HG02571 (cell line): ENCODE measurements around the gene NPDC1.
A peak's percentile ranks its signal among the peaks of the same experiment; 100 is the strongest.

Experiments used
- ATAC-seq: cut with Tn5 transposase; IDR thresholded peaks from one replicate; pipeline ENCODE4 v1.9.1; 2021; ENCODE audit warnings: mild to moderate bottlenecking, moderate library complexity; ENCODE audit not compliant: unreplicated experiment

NPDC1 gene

DNA sequence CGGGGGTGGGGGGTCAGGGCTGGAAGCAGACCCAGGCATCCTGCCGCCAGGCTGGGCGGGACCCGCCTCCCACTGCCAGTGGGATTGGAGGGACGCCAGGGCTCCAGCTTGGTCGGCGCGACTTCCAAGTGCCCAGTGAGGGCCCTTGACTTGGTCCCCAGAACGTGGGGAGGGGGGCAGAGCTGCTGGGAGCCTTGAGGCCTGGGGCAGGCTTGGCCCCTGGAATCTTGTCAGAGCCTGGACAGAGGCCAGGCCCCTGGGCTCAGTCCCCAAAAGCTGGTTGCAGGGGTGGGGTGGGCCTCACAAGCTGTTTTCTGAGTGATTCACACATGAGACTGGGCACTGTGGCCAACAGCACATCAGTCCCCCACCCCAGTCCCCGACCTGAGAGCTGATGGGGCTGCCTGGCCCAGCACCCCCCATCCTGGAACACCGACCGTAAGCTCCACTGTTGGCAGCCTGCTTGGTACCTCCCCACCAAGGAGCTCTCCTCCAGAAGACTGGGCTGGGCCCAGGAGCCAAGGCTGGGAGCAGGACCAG, 50.1 kb downstream of the NPDC1 start:
- ATAC-seq = no peak

DNA sequence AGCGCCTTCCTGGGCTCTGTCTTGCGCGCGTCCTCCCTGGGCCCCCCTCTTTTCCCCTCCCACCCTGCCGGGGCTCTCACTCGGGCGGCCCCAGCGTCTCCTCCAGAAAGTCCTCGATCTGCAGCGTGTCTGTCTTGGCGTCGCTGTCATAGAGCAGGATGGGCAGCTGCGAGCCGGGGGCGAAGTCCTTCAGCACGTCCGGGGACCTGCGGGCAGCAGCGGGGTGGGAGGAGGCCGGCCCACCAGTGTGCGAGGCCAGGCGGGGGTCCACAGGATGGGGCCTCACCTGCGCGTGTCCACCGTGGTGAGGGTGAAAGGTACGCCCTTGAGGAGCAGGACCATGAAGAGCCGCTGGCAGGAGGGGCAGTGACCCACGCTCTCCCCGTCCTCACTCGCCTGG, 50.6 kb downstream of the NPDC1 start:
- no peak for ATAC-seq

DNA sequence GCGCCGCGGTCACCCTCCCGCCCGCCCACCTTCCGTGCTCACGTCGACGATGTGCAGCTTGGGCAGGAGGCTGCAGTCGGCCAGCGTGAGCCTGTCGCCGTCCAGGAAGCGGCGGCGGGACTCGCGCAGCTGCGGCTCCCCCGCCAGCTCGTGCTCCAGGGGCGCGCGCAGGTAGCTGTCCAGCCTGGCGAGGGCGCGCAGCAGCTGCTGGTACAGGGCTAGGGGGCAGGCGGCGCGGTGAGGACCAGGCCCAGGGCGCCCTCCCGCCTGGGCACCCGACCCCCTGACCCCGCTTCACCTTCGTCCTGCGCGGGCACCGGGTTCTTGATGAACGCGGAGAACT, 51.1 kb downstream of the NPDC1 start:
- ATAC-seq = no peak

DNA sequence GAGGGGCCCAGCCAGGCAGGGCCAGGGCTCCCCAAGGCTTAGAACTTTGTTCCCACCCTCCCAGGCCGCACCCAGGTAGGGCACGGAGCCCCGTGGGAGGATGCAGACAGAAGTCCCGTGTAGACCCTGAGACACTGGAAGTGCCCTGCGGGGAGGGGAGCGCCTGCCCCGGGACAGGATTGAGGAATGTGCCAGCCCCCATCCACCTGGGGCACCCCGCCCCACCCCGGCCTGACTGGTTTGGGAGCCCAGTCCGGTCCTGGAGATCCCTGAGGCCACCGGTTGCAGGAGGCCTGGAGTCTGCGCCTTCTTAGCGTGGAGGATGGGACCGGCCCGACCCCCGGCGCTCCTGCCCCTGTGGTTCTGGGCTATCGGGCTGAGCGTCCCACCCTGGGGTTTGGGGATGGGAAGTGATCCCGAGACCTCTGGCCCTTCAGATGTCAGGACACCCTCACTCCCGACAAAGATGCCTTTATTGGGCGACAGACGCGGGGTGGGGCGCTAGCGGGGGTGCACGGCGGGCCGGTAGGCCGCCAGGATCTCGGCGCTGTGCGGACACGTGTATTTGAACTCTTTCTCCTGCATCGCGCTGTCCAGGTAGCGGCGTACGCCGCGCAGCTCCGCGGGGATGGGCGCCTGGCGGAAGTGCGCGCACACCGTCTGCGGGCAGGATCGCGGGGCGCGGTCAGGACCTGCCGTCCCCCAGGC, 51.6 kb downstream of the NPDC1 start:
- ATAC-seq = no peak

DNA sequence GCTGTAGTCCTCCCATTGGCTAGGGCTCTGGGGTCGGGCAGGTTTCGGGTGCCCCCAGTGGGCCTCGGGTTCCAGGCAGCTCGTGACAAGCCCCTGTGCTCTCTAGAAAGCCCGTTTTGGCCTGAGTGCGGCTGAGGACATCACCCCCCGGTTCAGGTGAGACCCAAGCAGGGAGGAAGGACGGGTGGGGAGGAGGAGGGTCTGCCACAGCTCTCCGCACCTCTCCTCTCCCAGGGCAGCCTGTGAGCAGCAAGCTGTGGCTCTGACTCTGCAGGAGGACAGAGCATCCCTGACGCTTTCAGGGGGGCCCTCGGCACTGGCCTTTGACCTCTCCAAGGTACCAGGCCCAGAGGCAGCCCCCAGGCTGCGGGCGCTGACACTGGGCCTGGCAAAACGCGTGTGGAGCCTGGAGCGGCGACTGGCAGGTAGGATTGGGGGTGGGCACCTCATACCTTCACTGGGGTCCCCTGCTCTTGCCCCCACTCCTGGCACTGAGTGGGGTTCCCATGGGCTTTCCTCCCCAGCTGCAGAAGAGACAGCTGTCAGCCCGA, 53.1 kb downstream of the NPDC1 start:
- no peak for ATAC-seq

DNA sequence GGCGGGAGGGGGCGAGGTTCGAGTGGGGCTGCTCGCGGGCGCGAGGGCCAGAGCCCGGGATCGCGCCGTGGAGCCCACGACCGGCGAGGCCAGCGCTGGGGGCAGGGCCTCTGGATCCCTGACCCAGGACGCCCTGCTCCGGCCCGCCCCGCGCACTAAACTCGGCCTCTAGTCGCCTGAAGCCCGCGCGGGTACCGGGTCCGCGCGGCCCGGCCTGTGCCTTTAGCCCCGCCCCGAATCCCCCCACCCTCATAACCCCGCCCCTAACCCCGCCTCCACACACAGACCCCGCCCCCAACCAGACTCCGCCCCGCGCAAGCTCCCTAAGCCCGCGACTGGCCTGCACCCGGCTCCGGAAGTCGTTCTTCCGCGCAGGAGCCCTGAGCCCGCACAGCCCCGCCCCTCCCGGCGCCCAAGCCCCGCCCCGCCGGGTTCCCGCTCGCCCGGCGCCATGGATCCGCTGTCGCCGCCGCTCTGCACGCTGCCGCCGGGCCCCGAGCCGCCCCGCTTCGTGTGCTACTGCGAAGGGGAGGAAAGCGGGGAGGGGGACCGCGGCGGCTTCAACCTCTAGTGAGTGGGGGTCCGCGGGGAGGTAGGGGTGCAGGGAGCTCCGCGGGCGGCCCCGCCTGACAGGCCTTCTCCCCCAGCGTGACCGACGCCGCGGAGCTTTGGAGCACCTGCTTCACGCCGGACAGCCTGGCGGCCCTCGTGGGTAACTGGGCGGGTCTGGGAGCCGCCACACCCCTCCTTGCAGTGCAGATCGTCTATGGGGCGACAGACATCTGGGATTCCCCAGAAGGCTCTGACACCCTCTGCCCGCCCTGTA, 53.8 kb downstream of the NPDC1 start, which contains the start of gene PAXX:
Gene PAXX (plus strand): TSS at position 430 of the 826 bp plus-strand sequence. CDS start 22 bp downstream, at position 452.
- peak; percentile 65 for ATAC-seq

DNA sequence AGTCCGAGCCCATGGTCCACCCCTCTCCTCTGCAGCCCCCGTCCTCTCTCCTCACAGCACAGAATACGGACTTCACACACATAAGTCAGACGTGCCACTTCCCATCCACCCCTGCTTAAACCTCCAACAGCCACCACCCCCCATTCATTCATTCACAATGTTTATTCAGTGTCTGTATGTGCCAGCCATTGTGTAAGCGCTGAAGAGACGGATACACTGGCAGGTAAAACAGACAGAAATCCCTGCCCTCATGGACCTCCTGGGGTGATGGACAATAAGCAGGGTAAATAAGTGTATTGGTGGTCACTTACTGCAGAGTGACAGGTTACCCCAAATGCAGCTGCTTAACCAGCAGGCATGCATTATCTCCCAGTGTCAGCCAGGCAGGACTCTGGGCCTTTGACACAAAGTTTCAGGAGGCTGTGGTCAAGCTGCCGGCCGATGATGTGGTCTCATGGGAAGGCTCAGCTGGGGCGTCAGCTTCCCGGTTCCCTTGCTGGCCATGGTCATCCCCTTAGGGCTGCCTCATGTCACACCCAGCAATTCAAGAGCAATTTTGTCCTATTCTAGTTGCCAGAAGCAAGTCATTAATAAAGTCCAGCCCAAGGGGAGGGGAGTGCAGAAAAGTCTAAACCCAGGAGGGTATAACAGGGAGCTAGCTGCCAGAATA, 55.6 kb downstream of the NPDC1 start:
- no peak for ATAC-seq
